ENCODE measurements around the gene PLP1.
"Not testable (repeated sequence)": the region's sequence is repeated elsewhere in the genome, so short reads cannot be mapped to it uniquely, and the experiment has no call there.

Gene PLP1

GRCh38 chrX:103776546-103776945 lies at the start of gene PLP1:
Gene PLP1 (plus strand): TSS chrX:103776840. CDS start chrX:103776996, 156 bp downstream.
- no peak for DNase-seq

- no peak for DNase-seq
Observed at GRCh38 chrX:103727115-103727514, 49.5 kb upstream of the PLP1 start.

- DNase-seq, result no peak
Observed at GRCh38 chrX:103729015-103729414, 47.6 kb upstream of the PLP1 start.

GRCh38 chrX:103730147-103730795 lies 46.4 kb upstream of the PLP1 start:
- DNase-seq, result no peak

GRCh38 chrX:103730796-103731493 lies 45.7 kb upstream of the PLP1 start:
- DNase-seq, result no peak

- no peak for DNase-seq
Observed at GRCh38 chrX:103733017-103733416, 43.6 kb upstream of the PLP1 start.

- DNase-seq, result peak; percentile 7
Observed at GRCh38 chrX:103734125-103734760, 42.4 kb upstream of the PLP1 start.

- no peak for DNase-seq
Observed at GRCh38 chrX:103737696-103738095, 38.9 kb upstream of the PLP1 start.

GRCh38 chrX:103739421-103739820 lies 37.2 kb upstream of the PLP1 start:
- DNase-seq, result no peak

- DNase-seq, result no peak
Observed at GRCh38 chrX:103741879-103742278, 34.8 kb upstream of the PLP1 start.

- DNase-seq, result no peak
Observed at GRCh38 chrX:103742339-103742738, 34.3 kb upstream of the PLP1 start.

GRCh38 chrX:103747163-103747562 lies 29.5 kb upstream of the PLP1 start:
- no peak for DNase-seq

GRCh38 chrX:103754401-103754800 lies 22.2 kb upstream of the PLP1 start:
- DNase-seq, result no peak

GRCh38 chrX:103756736-103757135 lies 19.9 kb upstream of the PLP1 start:
- DNase-seq, result no peak

- DNase-seq, result no peak
Observed at GRCh38 chrX:103758555-103758954, 18.1 kb upstream of the PLP1 start.

- not testable (repeated sequence) for DNase-seq
Observed at GRCh38 chrX:103763541-103763940, 13.1 kb upstream of the PLP1 start.

GRCh38 chrX:103766813-103767555 lies 9.7 kb upstream of the PLP1 start:
- DNase-seq, result not testable (repeated sequence)

GRCh38 chrX:103773445-103773844 lies 3.2 kb upstream of the PLP1 start:
- no peak for DNase-seq

GRCh38 chrX:103774070-103774642 lies 2.5 kb upstream of the PLP1 start:
- DNase-seq, result no peak

- DNase-seq, result no peak
Observed at GRCh38 chrX:103779141-103779789, 2.6 kb downstream of the PLP1 start.

GRCh38 chrX:103780336-103781061 lies 3.9 kb downstream of the PLP1 start:
- DNase-seq, result no peak

GRCh38 chrX:103781062-103781402 lies 4.4 kb downstream of the PLP1 start:
- DNase-seq, result no peak

All from stimulated activated CD4-positive, alpha-beta T cell treated with anti-CD3 and anti-CD28 coated beads, Interleukin-15, amount 100 ng/mL, for 24 hours (primary cell).